SH-SY5Y (cell line): Measurements from ENCODE around the gene PGK2.

ENCODE experiments used
- GATA2 ChIP-seq: IDR thresholded peaks from 2 replicates; pipeline ENCODE4 v1.6.1; 2011; ENCODE audit warnings: mild to moderate bottlenecking, low read depth, low read length
- GATA3 ChIP-seq: IDR thresholded peaks from 2 replicates; pipeline ENCODE4 v1.6.1; 2011; ENCODE audit warnings: low read depth, mild to moderate bottlenecking, low read length, moderate library complexity

GRCh38 chr6:49736017-49736508 is 51.0 kb downstream of the PGK2 start:
- no peak for TF ChIP-seq GATA2
- TF ChIP-seq GATA3: no peak
